Naive B cell (primary cell): ENCODE measurements around the gene FOXD4L3. TPM values are rescaled to one million over a fixed set of nuclear protein-coding genes. Genes with fewer than 3 reads are reported as not detected.
"Not testable (repeated sequence)": the region's sequence is repeated elsewhere in the genome, so short reads cannot be mapped to it uniquely, and the experiment has no call there.

ENCODE experiments used
- ATAC-seq, 2 donors: fragments of 150-1000 bp; cut with Tn5 transposase; 2 replicates each; pipeline ENCODE4 v1.10.0; 2021; ENCODE audit warnings: low read depth in 2 of 2, mild to moderate bottlenecking in 2 of 2, moderate library complexity in 2 of 2
- DNase-seq: peaks from one replicate; pipeline ENCODE4 v3.0.0; 2022
- H3K27ac Mint-ChIP-seq, 6 donors: one replicate each; pipeline ENCODE4 v1.8.0; 2020 to 2022; ENCODE audit warnings: mild to moderate bottlenecking in 6 of 6, mixed read lengths in 6 of 6, moderate library complexity in 5 of 6, inconsistent platforms in 2 of 6
- H3K27me3 Mint-ChIP-seq, 3 donors: one replicate each; pipeline ENCODE4 v1.8.0; 2021 to 2022; ENCODE audit warnings: mixed read lengths in 3 of 3, mild to moderate bottlenecking in 1 of 3
- H3K36me3 Mint-ChIP-seq, 2 donors: one replicate each; pipeline ENCODE4 v1.8.0; 2020 to 2022; ENCODE audit warnings: mixed read lengths in 2 of 2, inconsistent platforms in 1 of 2, mild to moderate bottlenecking in 1 of 2
- H3K4me1 Mint-ChIP-seq, 3 donors: one replicate each; pipeline ENCODE4 v1.8.0; 2020 to 2022; ENCODE audit warnings: mixed read lengths in 3 of 3, inconsistent platforms in 1 of 3, mild to moderate bottlenecking in 1 of 3, moderate library complexity in 1 of 3
- H3K4me3 Mint-ChIP-seq, 8 donors: one replicate each; pipeline ENCODE4 v1.8.0; 2020 to 2022; ENCODE audit warnings: mild to moderate bottlenecking in 8 of 8, mixed read lengths in 8 of 8, moderate library complexity in 8 of 8, inconsistent platforms in 2 of 8
- H3K9me3 Mint-ChIP-seq, 7 donors: one replicate each; pipeline ENCODE4 v1.8.0; 2020 to 2022; ENCODE audit warnings: mixed read lengths in 7 of 7, mild to moderate bottlenecking in 5 of 7, inconsistent platforms in 2 of 7, moderate library complexity in 1 of 7
- polyA plus RNA-seq, 6 donors: library from polyadenylated mRNA; unstranded; fragments of 300-500 nt; fragmentation: Illumina TruSeq; gene quantifications; one replicate each; pipeline ENCODE4 v1.2.3, GENCODE V29; 2021; ENCODE audit warnings: low read depth in 6 of 6

FOXD4L3 gene
- not detected for polyA plus RNA-seq

DNA sequence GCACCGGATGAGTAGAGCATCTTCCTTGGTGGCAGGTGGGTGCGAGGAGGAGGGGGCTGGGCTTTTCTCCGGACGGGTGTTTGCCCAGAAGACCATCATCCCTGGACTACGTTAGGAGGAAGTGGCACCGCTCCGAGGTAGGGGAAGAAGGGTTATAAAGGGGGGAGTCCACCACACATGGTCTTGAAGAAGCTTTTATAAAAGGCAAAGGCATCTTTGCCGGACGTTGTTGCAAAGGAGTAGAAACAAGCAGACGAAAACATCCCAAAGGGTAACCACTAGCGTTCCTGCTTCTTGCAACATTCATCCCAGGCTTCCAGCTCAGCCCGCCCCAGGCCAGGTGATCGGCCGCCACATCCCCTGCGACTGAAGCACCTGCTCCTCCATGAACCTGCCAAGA, at the start of gene FOXD4L3:
Gene FOXD4L3 (plus strand): TSS at position 301 of the 400 bp plus-strand sequence. CDS start 85 bp downstream, at position 386.
- DNase-seq, H3K36me3 Mint-ChIP-seq, H3K27me3 Mint-ChIP-seq, H3K4me3 Mint-ChIP-seq, H3K9me3 Mint-ChIP-seq, H3K27ac Mint-ChIP-seq, ATAC-seq, H3K4me1 Mint-ChIP-seq: not testable (repeated sequence)

DNA sequence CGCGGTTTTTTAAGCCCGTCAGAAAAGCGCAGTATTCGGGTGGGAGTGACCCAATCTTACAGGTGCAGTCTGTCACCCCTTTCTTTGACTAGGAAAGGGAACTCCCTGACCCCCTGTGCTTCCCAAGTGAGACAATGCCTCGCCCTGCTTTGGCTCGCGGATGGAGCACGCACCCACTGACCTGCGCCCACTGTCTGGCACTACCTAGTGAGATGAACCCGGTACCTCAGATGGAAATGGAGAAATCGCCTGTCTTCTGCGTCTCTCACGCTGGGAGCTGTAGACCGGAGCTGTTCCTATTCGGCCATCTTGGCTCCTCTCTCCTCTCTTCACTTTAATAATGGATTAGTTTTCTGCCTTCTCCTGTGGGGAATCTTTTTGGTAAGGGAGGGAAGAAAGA, 21.6 kb upstream of the FOXD4L3 start:
- H3K36me3 Mint-ChIP-seq, ATAC-seq, DNase-seq, H3K9me3 Mint-ChIP-seq, H3K27me3 Mint-ChIP-seq, H3K4me1 Mint-ChIP-seq, H3K4me3 Mint-ChIP-seq, H3K27ac Mint-ChIP-seq: not testable (repeated sequence)

DNA sequence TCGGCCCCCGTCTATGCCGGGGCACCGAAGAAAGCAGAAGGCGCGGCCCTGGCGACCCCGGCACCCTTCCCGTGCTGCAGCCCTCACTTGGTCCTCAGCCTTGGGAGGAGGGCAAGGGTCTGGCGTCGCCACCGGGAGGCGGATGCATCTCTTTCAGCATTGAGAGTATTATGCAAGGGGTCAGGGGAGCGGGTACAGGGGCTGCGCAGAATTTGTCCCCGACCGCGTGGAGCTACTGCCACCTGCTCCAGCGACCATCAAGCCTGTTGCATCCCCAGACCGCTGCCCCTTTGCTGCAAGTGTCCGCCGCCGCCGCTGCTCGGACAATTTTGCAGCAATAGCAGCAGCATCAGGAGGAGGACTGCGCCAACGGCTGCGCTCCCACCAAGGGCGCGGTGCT, 1.1 kb downstream of the FOXD4L3 start:
- not testable (repeated sequence) for H3K9me3 Mint-ChIP-seq, H3K27me3 Mint-ChIP-seq, ATAC-seq, DNase-seq, H3K4me1 Mint-ChIP-seq, H3K36me3 Mint-ChIP-seq, H3K27ac Mint-ChIP-seq, H3K4me3 Mint-ChIP-seq

DNA sequence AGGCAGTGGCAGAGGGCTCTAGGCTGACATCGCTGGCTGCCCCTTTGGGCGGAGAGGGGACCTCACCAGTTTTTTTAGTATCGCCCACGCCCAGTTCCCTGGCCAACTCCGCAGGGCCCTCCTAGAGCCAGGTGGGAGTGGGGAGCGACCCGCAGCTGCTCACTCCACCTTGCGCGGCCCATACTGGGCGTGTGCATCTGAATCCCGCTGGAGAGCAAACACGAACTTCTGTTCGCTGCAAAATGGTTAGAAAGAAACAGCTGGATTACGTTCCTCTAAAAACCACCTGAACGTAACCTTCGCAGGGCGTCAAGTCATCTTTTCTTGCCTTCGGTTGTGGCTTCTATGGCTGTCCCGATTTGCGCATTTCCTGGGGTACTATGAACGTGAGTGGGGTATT, 1.5 kb downstream of the FOXD4L3 start:
- not testable (repeated sequence) for DNase-seq, H3K4me1 Mint-ChIP-seq, H3K36me3 Mint-ChIP-seq, H3K27me3 Mint-ChIP-seq, H3K4me3 Mint-ChIP-seq, ATAC-seq, H3K9me3 Mint-ChIP-seq, H3K27ac Mint-ChIP-seq

DNA sequence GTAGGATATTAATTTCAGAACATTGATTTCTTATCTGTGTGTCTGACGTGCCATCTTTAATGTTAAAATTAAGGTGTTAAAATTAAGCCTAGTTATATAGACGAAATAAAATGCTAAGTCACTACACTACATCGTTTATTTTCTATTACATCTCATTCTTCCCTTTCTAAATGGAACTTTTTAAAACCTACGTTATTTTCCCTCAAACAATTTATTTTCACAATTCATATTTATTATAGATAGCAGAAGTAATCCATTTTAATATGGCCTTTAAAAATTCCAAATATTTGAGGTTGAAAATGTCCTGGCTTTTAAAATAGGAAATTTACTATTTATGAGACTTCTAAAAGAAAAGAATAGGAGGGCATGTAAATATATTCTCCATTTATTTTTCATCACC, 2.1 kb downstream of the FOXD4L3 start:
- H3K27me3 Mint-ChIP-seq, DNase-seq, ATAC-seq, H3K4me3 Mint-ChIP-seq, H3K4me1 Mint-ChIP-seq, H3K36me3 Mint-ChIP-seq, H3K9me3 Mint-ChIP-seq, H3K27ac Mint-ChIP-seq: not testable (repeated sequence)

DNA sequence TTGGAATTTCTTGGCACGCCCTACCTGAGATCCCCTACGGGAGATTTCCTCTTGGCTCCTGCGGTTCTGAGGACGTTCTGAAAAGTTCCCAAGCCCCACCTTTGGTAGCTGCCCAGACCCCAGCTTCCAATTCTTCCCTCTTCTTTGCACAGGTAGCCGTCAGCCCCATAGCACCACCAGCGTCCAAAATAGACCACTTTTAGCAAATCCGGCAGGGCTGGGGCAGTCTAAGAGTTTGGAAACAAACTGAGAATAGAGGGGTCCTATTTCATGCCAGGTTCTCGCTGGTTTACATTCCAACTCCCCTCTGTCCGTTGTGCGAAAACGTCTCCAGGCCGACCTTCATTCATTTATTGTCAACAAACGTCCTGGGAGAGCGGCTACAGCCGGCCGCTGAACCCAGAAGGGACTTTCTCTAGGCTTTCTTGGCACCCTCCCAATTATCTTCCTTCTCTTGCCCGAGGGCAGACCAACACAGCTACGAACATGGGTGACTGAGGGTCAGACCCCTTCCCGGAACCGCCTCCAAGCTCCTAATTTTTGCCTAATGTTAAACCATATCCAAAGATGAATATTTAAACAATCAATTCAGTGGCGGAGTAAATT, 3.1 kb downstream of the FOXD4L3 start:
- H3K27ac Mint-ChIP-seq, H3K27me3 Mint-ChIP-seq, H3K4me3 Mint-ChIP-seq, H3K36me3 Mint-ChIP-seq, ATAC-seq, H3K9me3 Mint-ChIP-seq, H3K4me1 Mint-ChIP-seq, DNase-seq: not testable (repeated sequence)

DNA sequence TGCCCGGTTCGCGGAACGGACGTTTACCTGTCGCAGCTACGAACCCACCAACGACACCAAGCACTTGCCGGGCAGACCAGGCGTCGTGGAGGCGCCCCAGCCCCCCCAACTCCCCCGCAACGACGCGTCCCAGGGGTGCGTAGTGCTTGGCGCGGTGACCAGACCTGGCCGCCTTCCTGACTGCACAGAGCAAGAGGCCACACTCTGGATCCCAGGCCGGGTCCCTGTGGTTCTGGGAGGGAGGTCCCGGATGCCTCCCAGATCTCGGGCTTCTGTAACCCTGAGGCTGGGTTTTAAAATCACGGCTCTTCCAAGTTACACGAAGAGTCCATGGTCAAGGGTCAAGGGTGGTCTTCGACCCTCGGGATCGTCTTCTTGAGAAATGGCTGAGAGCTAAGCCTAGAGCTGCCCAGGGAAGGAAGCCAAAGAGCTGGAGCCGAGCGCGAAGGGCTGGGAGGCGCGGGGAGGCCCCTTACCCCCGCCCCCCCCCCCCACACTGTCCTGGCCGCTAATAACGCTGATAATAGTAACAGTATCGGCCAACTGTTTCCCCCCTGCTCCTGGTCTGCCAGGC, 3.8 kb downstream of the FOXD4L3 start:
- DNase-seq, H3K27me3 Mint-ChIP-seq, H3K4me3 Mint-ChIP-seq: not testable (repeated sequence)

DNA sequence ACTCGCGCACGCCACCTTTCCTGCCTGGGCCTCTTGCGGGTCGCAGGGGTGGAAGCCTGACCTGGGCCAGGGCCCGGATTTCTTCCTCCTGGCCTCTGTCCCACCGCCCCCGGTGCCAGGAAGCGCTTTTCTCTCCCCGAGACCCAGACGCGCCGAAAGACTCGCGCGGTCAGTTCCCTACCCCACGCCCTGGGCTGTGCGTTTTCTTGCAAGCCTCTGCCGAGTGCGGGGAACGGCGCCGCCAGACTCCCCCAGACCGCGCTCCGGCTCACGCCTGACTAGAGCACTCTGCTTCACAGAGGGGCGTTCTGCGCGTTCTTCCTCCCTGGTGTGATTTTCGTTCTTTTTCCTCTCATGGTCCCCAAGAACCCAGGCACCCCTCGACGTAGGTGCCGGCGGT, 4.5 kb downstream of the FOXD4L3 start:
- H3K4me3 Mint-ChIP-seq, H3K36me3 Mint-ChIP-seq, H3K4me1 Mint-ChIP-seq, H3K9me3 Mint-ChIP-seq, H3K27ac Mint-ChIP-seq, DNase-seq, H3K27me3 Mint-ChIP-seq: not testable (repeated sequence)
- peak in 1 of 2 donors; percentile 30 for ATAC-seq

More for the DNA sequence above, 3.8 kb downstream of the FOXD4L3 start:
- ATAC-seq, H3K36me3 Mint-ChIP-seq, H3K9me3 Mint-ChIP-seq, H3K27ac Mint-ChIP-seq, H3K4me1 Mint-ChIP-seq: not testable (repeated sequence)

DNA sequence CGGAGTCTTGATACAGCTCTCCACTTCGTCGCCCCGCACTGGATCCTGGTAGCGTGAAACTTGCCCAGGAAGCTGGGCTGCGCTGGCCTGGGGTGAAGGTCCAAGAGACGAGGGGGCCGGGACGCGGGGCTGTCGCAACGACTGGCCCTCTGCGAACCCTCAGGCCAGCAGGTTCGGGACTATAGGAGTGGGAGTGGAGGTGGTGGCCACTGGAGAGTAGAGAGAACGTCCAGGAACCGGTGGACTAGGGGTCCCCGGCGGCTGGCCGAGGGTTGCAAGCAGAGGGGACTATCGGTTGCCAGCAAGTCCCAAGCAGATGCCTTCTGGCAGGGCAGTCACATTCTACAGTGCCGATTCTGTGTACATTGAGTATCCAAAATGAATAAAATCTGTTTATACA, 5.0 kb downstream of the FOXD4L3 start:
- not testable (repeated sequence) for H3K36me3 Mint-ChIP-seq, H3K4me1 Mint-ChIP-seq, H3K27ac Mint-ChIP-seq, ATAC-seq, DNase-seq, H3K9me3 Mint-ChIP-seq, H3K27me3 Mint-ChIP-seq, H3K4me3 Mint-ChIP-seq

DNA sequence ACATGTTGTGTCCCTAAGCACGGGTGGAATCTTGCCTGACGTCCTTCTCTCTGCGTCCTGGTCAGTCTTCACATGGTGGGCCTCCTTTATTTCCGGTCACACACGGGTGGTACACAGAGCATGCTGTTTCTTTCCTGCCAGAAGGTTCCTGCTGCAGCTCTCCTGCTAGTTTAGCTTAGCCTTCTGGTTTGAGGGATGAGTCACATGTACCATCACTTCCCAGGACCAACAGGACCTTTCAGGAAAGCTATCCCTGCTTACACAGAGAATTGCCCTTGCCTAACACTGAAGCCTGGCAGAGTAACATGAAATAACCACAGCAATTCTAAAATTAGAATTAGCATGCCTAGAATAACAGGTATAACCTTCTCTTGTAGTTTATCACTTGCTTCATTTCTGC, 8.5 kb downstream of the FOXD4L3 start:
- H3K9me3 Mint-ChIP-seq, H3K4me1 Mint-ChIP-seq, H3K27ac Mint-ChIP-seq, DNase-seq, H3K27me3 Mint-ChIP-seq, H3K4me3 Mint-ChIP-seq, ATAC-seq, H3K36me3 Mint-ChIP-seq: not testable (repeated sequence)

DNA sequence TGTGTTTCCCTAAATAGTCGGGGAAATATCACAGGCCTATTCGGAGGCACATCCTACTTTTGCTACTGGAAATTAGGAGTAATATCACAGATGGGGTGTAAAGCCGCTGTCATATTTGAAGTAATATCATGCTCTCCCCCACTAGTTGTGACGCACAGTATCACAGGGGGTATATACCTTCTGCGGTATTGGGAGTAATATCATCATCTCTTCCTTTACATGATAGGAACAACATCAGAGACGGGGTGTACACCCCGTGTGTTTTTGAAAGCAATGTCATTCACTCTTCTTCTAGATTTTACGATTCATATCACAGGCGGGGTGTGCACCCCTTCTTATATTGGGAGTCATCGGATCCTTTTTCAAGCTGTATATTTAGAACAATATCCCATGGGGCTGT, 15.5 kb downstream of the FOXD4L3 start:
- H3K36me3 Mint-ChIP-seq, H3K27ac Mint-ChIP-seq, H3K27me3 Mint-ChIP-seq, DNase-seq, H3K4me1 Mint-ChIP-seq, ATAC-seq, H3K9me3 Mint-ChIP-seq, H3K4me3 Mint-ChIP-seq: not testable (repeated sequence)

DNA sequence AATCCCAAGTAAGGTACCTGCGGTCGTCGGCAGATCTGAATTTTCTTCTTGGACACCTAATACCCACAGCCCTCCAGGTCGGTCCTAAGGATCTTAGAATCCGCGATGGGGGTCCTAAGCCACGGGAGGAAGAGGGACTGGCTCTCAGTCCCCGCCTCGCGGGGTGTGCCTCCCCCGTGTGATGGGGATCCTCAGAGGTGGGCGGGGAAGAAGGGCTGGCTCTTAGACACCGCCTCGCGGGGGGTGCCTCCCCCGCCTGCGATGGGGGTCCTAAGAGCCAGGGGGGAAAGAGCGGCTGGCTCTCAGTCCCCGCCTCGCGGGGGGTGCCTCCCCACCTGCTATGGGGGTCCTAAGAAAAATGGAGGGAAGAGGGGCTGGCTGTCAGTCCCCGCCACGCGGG, 21.1 kb downstream of the FOXD4L3 start:
- not testable (repeated sequence) for H3K9me3 Mint-ChIP-seq, H3K36me3 Mint-ChIP-seq, H3K27ac Mint-ChIP-seq, ATAC-seq, H3K4me3 Mint-ChIP-seq, H3K27me3 Mint-ChIP-seq, DNase-seq, H3K4me1 Mint-ChIP-seq

DNA sequence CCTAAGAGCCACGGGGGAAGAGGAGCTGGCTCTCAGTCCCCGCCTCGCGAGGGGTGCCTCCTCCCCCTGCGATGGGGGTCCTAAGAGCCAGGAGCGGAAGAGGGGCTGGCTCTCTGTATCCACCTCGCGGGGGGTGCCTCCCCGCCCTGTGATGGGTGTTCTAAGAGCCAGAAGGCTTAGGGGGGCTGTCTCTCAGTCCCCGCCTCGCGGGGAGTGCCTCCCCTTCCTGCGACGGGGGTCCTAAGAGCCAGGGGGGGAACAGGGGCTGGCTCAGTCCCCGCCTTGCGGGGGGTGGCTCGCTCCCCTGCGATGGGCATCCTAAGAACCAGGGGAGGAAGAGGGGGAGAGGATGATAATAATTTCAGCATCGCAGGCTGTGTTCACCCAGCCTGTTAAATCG, 21.9 kb downstream of the FOXD4L3 start:
- not testable (repeated sequence) for H3K4me1 Mint-ChIP-seq, H3K9me3 Mint-ChIP-seq, ATAC-seq, H3K4me3 Mint-ChIP-seq, H3K36me3 Mint-ChIP-seq, DNase-seq, H3K27ac Mint-ChIP-seq, H3K27me3 Mint-ChIP-seq

DNA sequence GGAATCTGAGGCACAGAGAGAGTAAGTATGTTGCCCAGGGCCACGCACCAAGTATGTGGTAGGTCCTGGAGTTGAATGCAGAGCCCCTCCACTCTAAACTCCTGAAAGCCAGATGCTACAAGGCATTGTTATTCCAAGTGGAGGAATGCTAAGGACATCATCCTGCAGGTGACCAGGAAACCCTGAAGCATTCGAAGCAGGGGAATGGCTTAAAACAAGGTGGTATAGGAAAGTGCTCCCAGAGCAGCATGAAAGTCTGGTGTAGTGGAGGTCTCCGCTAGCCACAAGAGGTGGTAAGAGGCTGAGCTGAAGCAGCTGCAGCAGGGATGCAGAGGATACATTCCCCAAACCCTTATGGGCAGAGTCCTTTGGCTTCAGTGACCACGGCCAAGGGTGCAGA, 26.4 kb downstream of the FOXD4L3 start:
- ATAC-seq, H3K36me3 Mint-ChIP-seq, DNase-seq, H3K4me3 Mint-ChIP-seq, H3K27me3 Mint-ChIP-seq, H3K9me3 Mint-ChIP-seq, H3K4me1 Mint-ChIP-seq, H3K27ac Mint-ChIP-seq: not testable (repeated sequence)
